B cell (primary cell): ENCODE measurements around the gene RIPOR1. TPM values are rescaled to one million over a fixed set of nuclear protein-coding genes. Genes with fewer than 3 reads are reported as not detected.

ENCODE experiments used
- ATAC-seq: fragments of 200-7000 bp; cut with Tn5 transposase; one replicate; pipeline ENCODE4 v1.10.0; 2021; ENCODE audit warnings: low read depth, mild to moderate bottlenecking, moderate number of reproducible peaks, moderate library complexity
- CTCF ChIA-PET: fragments of 350-600 bp; sonication (Branson Sonifier 250); formaldehyde crosslinking; loops from one replicate; lab custom pipeline; 2021; ENCODE audit warnings: antibody characterized with exemption, inconsistent platforms; lab: Charles Lee
- POLR2A ChIA-PET: fragments of 350-600 bp; sonication (Branson Sonifier 250); formaldehyde crosslinking; loops from one replicate; lab custom pipeline; 2021; ENCODE audit warnings: antibody characterized with exemption; lab: Charles Lee
- DNase-seq: peaks from one replicate; pipeline ENCODE4 v3.0.0; 2013
- H2AFZ ChIP-seq: 2 replicates; pipeline ENCODE4 v1.6.1; 2012; ENCODE audit warnings: mild to moderate bottlenecking, low read depth, low read length; ENCODE audit not compliant: insufficient read depth, poor library complexity, severe bottlenecking
- H3K27ac ChIP-seq, 2 donors: 1 replicate in 1 of 2; 2 replicates in 1 of 2; pipeline ENCODE4 v1.5.1; 2012 to 2013; ENCODE audit warnings: low read length in 2 of 2, mild to moderate bottlenecking in 2 of 2, moderate library complexity in 1 of 2
- H3K27me3 ChIP-seq, 4 experiments: fragments of 200-600 bp in 1 of 4; sonication (generic) in 1 of 4; replicated peaks in 1 of 4; 1 replicate in 2 of 4; 2 replicates in 2 of 4; pipeline versions ENCODE4 v1.6.1 to v1.7.0; 2013 to 2016; ENCODE audit warnings: low read length in 3 of 4, mild to moderate bottlenecking in 2 of 4, mixed read lengths in 1 of 4, moderate library complexity in 1 of 4; ENCODE audit not compliant: insufficient read depth in 4 of 4, control insufficient read depth in 3 of 4; ENCODE audit errors: control extremely low read depth in 1 of 4
- H3K36me3 ChIP-seq, 2 experiments: replicated peaks in 1 of 2; 1 replicate in 1 of 2; 2 replicates in 1 of 2; pipeline versions ENCODE4 v1.6.1 to v1.7.1; 2013; ENCODE audit warnings: low read length in 1 of 2; ENCODE audit not compliant: insufficient read depth in 2 of 2, control insufficient read depth in 1 of 2; ENCODE audit errors: control extremely low read depth in 1 of 2, extremely low read depth in 1 of 2
- H3K4me1 ChIP-seq, 2 donors: fragments of 200-600 bp in 1 of 2; sonication (generic) in 1 of 2; 1 replicate in 1 of 2; 2 replicates in 1 of 2; pipeline versions ENCODE4 v1.5.1 to v1.6.1; 2013 to 2017; ENCODE audit warnings: low read length in 2 of 2; ENCODE audit not compliant: control insufficient read depth in 2 of 2, insufficient read depth in 2 of 2
- H3K4me2 ChIP-seq: replicated peaks from 2 replicates; pipeline ENCODE3; 2012; ENCODE audit warnings: mild to moderate bottlenecking, low read depth, low read length; ENCODE audit not compliant: poor library complexity, severe bottlenecking
- H3K4me3 ChIP-seq, 5 experiments: fragments of 200-600 bp in 1 of 5; sonication (generic) in 1 of 5; 1 replicate in 3 of 5; 2 replicates in 2 of 5; pipeline versions ENCODE4 v1.5.1 to v1.7.0; 2011 to 2016; ENCODE audit warnings: low read length in 4 of 5, mild to moderate bottlenecking in 4 of 5, low read depth in 2 of 5, control low read depth in 1 of 5, moderate library complexity in 1 of 5; ENCODE audit not compliant: insufficient read depth in 1 of 5; ENCODE audit errors: control extremely low read depth in 1 of 5, extremely low read depth in 1 of 5
- H3K79me2 ChIP-seq: fragments of 200-600 bp; sonication (generic); one replicate; pipeline ENCODE4 v1.6.0; 2016; ENCODE audit warnings: low read length; ENCODE audit not compliant: control insufficient read depth, insufficient read depth
- H3K9ac ChIP-seq: fragments of 200-600 bp; sonication (generic); 2 replicates; pipeline ENCODE4 v1.6.1; 2017; ENCODE audit warnings: mild to moderate bottlenecking, low read length, moderate library complexity
- H3K9me3 ChIP-seq, 3 donors: one replicate each; pipeline versions ENCODE4 v1.6.1 to v1.7.1; 2013; ENCODE audit warnings: low read length in 2 of 3; ENCODE audit not compliant: control insufficient read depth in 2 of 3, insufficient read depth in 1 of 3; ENCODE audit errors: control extremely low read depth in 1 of 3
- H4K20me1 ChIP-seq: 2 replicates; pipeline ENCODE4 v1.6.0; 2012; ENCODE audit warnings: mild to moderate bottlenecking, low read length; ENCODE audit not compliant: insufficient read depth, control insufficient read depth, poor library complexity, severe bottlenecking
- H3K27ac Mint-ChIP-seq: one replicate; pipeline ENCODE4 v1.8.0; 2021; ENCODE audit warnings: mixed read lengths
- H3K27me3 Mint-ChIP-seq: one replicate; pipeline ENCODE4 v1.8.0; 2021; ENCODE audit warnings: mixed read lengths
- H3K4me1 Mint-ChIP-seq: one replicate; pipeline ENCODE4 v1.8.0; 2021; ENCODE audit warnings: mixed read lengths
- H3K4me3 Mint-ChIP-seq: one replicate; pipeline ENCODE4 v1.8.0; 2021; ENCODE audit warnings: mixed read lengths
- H3K9me3 Mint-ChIP-seq: one replicate; pipeline ENCODE4 v1.8.0; 2022; ENCODE audit warnings: mixed read lengths; ENCODE audit not compliant: insufficient read depth
- EZH2 ChIP-seq: IDR thresholded peaks from 2 replicates; pipeline ENCODE4 v1.6.1; 2012; ENCODE audit warnings: borderline replicate concordance, low read depth, mild to moderate bottlenecking, moderate library complexity, low read length; ENCODE audit not compliant: insufficient read depth, poor library complexity, severe bottlenecking
- WGBS: methylation state at CpG from one replicate; pipeline ENCODE4 v1.1.5; 2013; ENCODE audit warnings: missing lambda C conversion rate; ENCODE audit not compliant: insufficient coverage; 5-methylcytosine and 5-hydroxymethylcytosine counted together
- intact Hi-C: fragments of 100-400 bp; cut with micrococcal nuclease; formaldehyde crosslinking; loops from one replicate; pipeline ENCODE4 v1.10.0; 2022
- polyA plus RNA-seq: library from polyadenylated mRNA; depleted of rRNA; stranded (reverse); fragments of >200 nt; gene quantifications from 2 replicates; pipeline ENCODE4 v1.2.3, GENCODE V29; 2012
- total RNA-seq, 2 donors: library from RNA; stranded (reverse); fragments of 120-200 nt in 1 of 2; gene quantifications; 1 replicate in 1 of 2; 2 replicates in 1 of 2; pipeline versions ENCODE4 v1.2.3 to v1.2.4, GENCODE V29; 2013 to 2022
- TF ChIP-seq, protein P1 (sequence below): fragments of 200-600 bp; IDR thresholded peaks from one replicate; pipeline ENCODE4 v1.8.0; 2022; ENCODE audit warnings: antibody characterized with exemption, mild to moderate bottlenecking

The RIPOR1 gene
- total and polyA plus RNA-seq, 2 donors (not counting 1 experiment from before 2014, with no cell fraction given) = 124 to 363 TPM

DNA sequence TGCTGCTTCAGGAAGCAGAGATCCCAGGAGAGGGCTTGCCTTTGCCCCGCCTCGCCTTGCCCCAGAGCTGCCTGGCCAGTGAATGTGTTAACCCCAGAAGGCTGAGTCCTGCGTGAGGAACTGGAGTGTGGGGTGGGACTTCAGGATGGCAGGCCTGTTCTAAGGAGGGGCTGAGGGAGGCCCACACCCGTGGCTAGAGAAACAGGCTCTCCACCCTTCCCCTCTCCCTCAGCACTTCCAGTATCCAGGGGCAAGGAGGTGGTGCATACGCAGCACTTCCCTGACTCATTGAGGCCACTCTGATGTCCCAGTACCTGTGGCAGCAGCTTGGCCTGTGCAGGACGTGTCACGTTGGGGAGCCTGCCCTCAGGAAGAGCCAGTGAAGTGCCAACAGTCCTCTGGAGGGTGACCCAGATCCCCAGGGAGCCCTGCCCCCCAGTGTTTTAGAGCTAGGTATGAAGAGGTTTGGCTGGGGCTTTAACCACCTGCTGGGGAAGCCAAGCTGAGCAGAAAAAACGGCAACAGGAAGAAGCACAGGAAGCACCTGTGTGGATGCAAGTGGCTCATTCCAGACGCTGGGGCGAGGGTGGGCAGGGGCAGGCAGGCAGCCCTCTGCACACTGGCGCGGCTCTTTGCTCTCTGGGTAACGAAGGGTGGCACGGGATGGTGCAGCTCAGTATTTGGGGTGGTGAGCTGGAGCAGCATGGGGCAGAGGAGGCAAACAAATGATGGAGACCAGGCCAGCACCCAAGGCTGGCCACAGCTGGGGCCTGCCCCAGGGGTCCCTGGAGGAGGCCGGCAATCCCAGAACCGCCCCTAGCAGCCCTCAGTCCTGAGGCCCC lies 19.0 kb downstream of the RIPOR1 start:
- Histone ChIP-seq H3K36me3 (peaks cover 3 to 51% of the 10 kb centered on the region in 2 experiments), H3K79me2 (peaks cover 22% of the 10 kb centered on the region), H3K4me1 (peaks cover 83 to 94% of the 10 kb centered on the region in 2 donors), H3K9me3 (peaks cover 0 to 3% (median 0%) of the 10 kb centered on the region in 3 donors), H3K4me2 (peak overlapping the region; percentile 79), H3K27me3 (no peaks in the 10 kb centered on the region), H3K4me3 (peak overlapping the region in 4 of 5 experiments; percentile 26 to 41 (median 39)), H3K9ac (peak overlapping the region; percentile 34), H2AFZ (no peak overlapping the region), H3K27ac (peak overlapping the region; percentile 91 to 95), H4K20me1 (peaks cover 32% of the 10 kb centered on the region)
- ATAC-seq (peak; percentile 70), DNase-seq (peak; percentile 92)
- H3K4me1 Mint-ChIP-seq = peaks cover 85% of the 10 kb centered on the region
- POLR2A ChIA-PET = interaction anchor here (0.8 to 7.3 kb wide), 14 partner anchors 8 to 266 kb away, joined by 3 to 166 read pairs (median 9); partner anchors contain the start of genes ACD, ATP6V0D1, CARMIL2 and CTCF
- no peaks in the 10 kb centered on the region for H3K9me3 Mint-ChIP-seq
- intact Hi-C loops = loop anchor here (1.0 to 10.0 kb wide), 7 partner anchors 15 to 537 kb away; partner anchors contain the start of genes CTCF and NFATC3
- CTCF ChIA-PET = interaction anchor here (0.6 to 13.5 kb wide), 43 partner anchors 8 to 451 kb away, joined by 3 to 407 read pairs (median 5); partner anchors contain the start of genes ACD, ATP6V0D1, C16orf86 and CARMIL2
- no peak for TF ChIP-seq EZH2
- TF ChIP-seq, protein P1, sequence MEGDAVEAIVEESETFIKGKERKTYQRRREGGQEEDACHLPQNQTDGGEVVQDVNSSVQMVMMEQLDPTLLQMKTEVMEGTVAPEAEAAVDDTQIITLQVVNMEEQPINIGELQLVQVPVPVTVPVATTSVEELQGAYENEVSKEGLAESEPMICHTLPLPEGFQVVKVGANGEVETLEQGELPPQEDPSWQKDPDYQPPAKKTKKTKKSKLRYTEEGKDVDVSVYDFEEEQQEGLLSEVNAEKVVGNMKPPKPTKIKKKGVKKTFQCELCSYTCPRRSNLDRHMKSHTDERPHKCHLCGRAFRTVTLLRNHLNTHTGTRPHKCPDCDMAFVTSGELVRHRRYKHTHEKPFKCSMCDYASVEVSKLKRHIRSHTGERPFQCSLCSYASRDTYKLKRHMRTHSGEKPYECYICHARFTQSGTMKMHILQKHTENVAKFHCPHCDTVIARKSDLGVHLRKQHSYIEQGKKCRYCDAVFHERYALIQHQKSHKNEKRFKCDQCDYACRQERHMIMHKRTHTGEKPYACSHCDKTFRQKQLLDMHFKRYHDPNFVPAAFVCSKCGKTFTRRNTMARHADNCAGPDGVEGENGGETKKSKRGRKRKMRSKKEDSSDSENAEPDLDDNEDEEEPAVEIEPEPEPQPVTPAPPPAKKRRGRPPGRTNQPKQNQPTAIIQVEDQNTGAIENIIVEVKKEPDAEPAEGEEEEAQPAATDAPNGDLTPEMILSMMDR = no peak
- 0% methylated on average over 13 of the region's 16 CpGs for WGBS
- peak overlapping the region; percentile 85 for H3K4me3 Mint-ChIP-seq
- no peaks in the 10 kb centered on the region for H3K27me3 Mint-ChIP-seq
- peak overlapping the region; percentile 98 for H3K27ac Mint-ChIP-seq
